ENCODE results near the gene VASH2.

The VASH2 gene

GRCh38 chr1:212917858-212918257, 32.5 kb upstream of the VASH2 start:
- Histone ChIP-seq H3K9ac (ENCODE audit: low read depth, low read length) (peak overlapping the region; percentile 72), H3K9me3 (ENCODE audit: control insufficient read depth, insufficient read depth, low read length) (no peaks in the 10 kb centered on the region), H3K36me3 (ENCODE audit: insufficient read depth, low read length) (no peaks in the 10 kb centered on the region; the same call in 1 of the 2 replicates), H3K4me1 (ENCODE audit: insufficient read depth, low read length) (peaks cover 25% of the 10 kb centered on the region)

DNA sequence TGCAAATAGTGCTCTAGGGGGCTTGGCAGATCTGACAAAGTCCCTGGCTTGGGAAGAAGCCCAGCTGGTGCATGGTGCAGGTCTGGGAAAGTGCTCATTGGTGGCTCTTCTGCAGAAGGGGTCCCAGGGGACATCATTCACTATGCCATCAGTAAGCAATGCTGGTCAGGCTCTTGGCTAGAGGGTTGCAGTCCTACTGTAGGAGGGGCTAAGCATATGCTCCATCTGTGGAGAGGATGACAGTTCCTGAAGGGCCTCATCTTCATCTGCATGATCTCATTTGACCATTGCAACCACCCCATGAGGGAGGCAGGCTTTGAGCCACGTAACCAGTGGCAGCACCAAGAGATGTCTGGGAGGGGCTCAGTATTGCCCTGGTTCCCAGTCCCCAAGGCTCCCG, 31.5 kb upstream of the VASH2 start:
- Histone ChIP-seq H3K36me3 (ENCODE audit: insufficient read depth, low read length) (no peaks in the 10 kb centered on the region; the same call in 1 of the 2 replicates), H3K9ac (ENCODE audit: low read depth, low read length) (no peak overlapping the region; the same call in 1 of the 2 replicates), H3K9me3 (ENCODE audit: control insufficient read depth, insufficient read depth, low read length) (no peaks in the 10 kb centered on the region), H3K4me1 (ENCODE audit: insufficient read depth, low read length) (peaks cover 25% of the 10 kb centered on the region)

DNA sequence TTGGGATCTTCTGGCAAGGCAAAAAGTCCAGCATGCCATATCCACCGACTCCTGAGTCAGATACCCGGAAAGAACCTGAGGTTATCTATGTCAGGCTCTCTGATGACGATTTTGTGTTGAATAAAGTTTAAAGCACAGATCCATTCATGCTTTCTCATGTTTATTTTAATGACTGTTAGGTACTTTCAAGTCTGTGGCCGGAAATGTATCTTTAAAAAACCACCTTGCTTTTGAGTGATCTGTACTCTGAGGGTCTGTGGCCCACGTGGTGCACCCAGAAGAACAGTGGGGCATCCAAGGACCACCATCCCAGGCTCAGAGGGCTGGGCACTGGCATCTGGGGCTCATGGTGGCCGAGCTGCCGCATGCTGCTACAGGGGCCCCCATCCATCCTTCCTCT, 30.1 kb upstream of the VASH2 start:
- H3K9me3 ChIP-seq (ENCODE audit: control insufficient read depth, insufficient read depth, low read length), result no peaks in the 10 kb centered on the region
- no peak overlapping the region for H3K9ac ChIP-seq (ENCODE audit: low read depth, low read length)
- H3K36me3 ChIP-seq (ENCODE audit: insufficient read depth, low read length), result no peaks in the 10 kb centered on the region; the same call in 1 of the 2 replicates
- peaks cover 16% of the 10 kb centered on the region for H3K4me1 ChIP-seq (ENCODE audit: insufficient read depth, low read length)

GRCh38 chr1:212920896-212921295, 29.4 kb upstream of the VASH2 start:
- H3K9ac ChIP-seq (ENCODE audit: low read depth, low read length), result no peak overlapping the region
- no peaks in the 10 kb centered on the region for H3K9me3 ChIP-seq (ENCODE audit: control insufficient read depth, insufficient read depth, low read length)
- peaks cover 12% of the 10 kb centered on the region for H3K4me1 ChIP-seq (ENCODE audit: insufficient read depth, low read length)
- H3K36me3 ChIP-seq (ENCODE audit: insufficient read depth, low read length), result no peaks in the 10 kb centered on the region; the same call in 1 of the 2 replicates

GRCh38 chr1:212922016-212922415, 28.3 kb upstream of the VASH2 start:
- Histone ChIP-seq H3K9me3 (ENCODE audit: control insufficient read depth, insufficient read depth, low read length) (no peaks in the 10 kb centered on the region), H3K9ac (ENCODE audit: low read depth, low read length) (no peak overlapping the region), H3K36me3 (ENCODE audit: insufficient read depth, low read length) (no peaks in the 10 kb centered on the region; the same call in 1 of the 2 replicates), H3K4me1 (ENCODE audit: insufficient read depth, low read length) (peaks cover 12% of the 10 kb centered on the region)

- Histone ChIP-seq H3K9me3 (ENCODE audit: control insufficient read depth, insufficient read depth, low read length) (no peaks in the 10 kb centered on the region), H3K9ac (ENCODE audit: low read depth, low read length) (no peak overlapping the region), H3K36me3 (ENCODE audit: insufficient read depth, low read length) (no peaks in the 10 kb centered on the region), H3K4me1 (ENCODE audit: insufficient read depth, low read length) (peaks cover 14% of the 10 kb centered on the region)
Measured at GRCh38 chr1:212926372-212926771, 24.0 kb upstream of the VASH2 start.

DNA sequence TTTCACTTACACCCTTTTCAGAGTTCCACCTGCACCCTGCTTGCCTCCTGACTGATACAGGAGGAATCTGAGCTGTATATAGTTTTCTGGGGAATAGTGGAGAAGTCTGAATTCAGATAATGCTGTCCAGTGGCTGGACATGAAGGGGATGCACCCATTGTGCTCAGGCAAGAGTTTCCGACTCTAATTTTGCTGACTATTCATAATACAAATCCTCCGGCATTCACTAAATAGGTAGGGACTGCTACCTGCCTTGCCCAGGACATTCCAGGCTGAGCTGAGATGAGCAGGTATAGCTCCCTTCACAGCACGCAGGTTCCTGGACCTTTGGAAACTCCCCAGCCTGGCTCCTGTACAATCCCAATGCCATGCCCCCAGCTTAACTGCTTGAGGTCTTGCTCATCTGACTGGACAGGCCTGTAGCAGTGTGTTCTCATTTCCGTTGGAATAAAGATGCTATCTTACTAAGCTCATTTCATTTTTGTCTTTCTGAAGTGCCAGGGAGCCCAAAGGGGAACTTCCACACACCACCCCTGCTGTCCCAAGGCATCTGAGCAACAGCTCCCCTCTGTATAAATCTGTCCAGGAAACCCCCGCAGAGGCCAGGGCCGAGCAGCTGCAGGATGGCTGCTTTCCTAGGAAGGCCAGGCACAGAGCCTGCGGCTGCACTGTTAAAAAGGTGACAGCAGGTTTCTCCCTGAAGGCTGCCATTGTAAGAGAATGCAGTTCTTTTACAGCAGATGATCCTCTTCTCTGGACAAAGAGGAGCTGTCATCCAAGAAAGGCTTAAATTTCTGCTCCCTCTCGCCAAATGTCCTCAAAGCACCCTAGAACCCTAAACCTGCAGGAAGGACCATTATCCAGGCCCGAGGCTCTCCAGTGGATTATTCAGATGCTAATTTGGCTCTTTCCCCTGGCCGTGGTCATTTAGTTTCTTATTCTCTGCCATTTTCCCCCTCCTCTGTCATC, 21.7 kb upstream of the VASH2 start:
- H3K4me1 ChIP-seq (ENCODE audit: insufficient read depth, low read length), result peaks cover 19% of the 10 kb centered on the region
- no peak overlapping the region for H3K9ac ChIP-seq (ENCODE audit: low read depth, low read length)
- no peaks in the 10 kb centered on the region for H3K9me3 ChIP-seq (ENCODE audit: control insufficient read depth, insufficient read depth, low read length)
- no peaks in the 10 kb centered on the region for H3K36me3 ChIP-seq (ENCODE audit: insufficient read depth, low read length)

- Histone ChIP-seq H3K9me3 (ENCODE audit: control insufficient read depth, insufficient read depth, low read length) (no peaks in the 10 kb centered on the region), H3K36me3 (ENCODE audit: insufficient read depth, low read length) (no peaks in the 10 kb centered on the region), H3K4me1 (ENCODE audit: insufficient read depth, low read length) (peaks cover 22% of the 10 kb centered on the region), H3K9ac (ENCODE audit: low read depth, low read length) (no peak overlapping the region)
Measured at GRCh38 chr1:212930986-212931678, 19.2 kb upstream of the VASH2 start.

- H3K36me3 ChIP-seq (ENCODE audit: insufficient read depth, low read length), result no peaks in the 10 kb centered on the region
- no peak overlapping the region for H3K9ac ChIP-seq (ENCODE audit: low read depth, low read length)
- no peaks in the 10 kb centered on the region for H3K9me3 ChIP-seq (ENCODE audit: control insufficient read depth, insufficient read depth, low read length)
- peaks cover 9% of the 10 kb centered on the region for H3K4me1 ChIP-seq (ENCODE audit: insufficient read depth, low read length)
Measured at GRCh38 chr1:212933815-212934471, 16.4 kb upstream of the VASH2 start.

DNA sequence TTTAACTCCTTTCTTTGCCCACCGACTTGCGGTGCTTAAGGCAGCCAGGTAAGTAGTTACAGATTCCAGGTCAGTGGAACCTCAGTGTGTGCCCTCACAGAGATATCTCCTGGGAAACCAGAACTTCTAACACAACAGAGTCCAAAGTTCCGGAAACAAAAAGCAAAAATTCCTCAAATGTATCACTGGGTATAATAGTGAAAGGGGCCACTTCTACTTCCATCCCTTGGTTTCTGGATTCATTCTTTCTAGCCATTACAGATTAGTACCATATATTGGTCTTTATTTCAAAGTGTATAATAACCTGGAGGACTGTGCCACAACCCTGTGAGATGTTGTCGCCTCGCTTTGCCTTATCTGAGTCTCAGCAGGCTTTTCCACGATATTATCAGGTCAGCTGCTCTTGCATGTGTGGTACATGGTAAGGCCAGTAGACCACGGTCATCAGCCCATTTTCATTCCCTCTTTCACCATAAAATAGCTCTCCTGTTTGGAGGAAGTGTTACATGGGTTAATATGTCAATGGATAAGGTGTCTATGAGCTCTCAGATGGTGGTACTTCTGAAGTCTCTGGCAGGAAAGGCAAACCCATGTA, 14.9 kb upstream of the VASH2 start:
- Histone ChIP-seq H3K36me3 (ENCODE audit: insufficient read depth, low read length) (no peaks in the 10 kb centered on the region), H3K9me3 (ENCODE audit: control insufficient read depth, insufficient read depth, low read length) (no peaks in the 10 kb centered on the region; the same call in 1 of the 2 replicates), H3K4me1 (ENCODE audit: insufficient read depth, low read length) (peaks cover 9% of the 10 kb centered on the region; the same call in 1 of the 2 replicates), H3K9ac (ENCODE audit: low read depth, low read length) (no peak overlapping the region)

DNA sequence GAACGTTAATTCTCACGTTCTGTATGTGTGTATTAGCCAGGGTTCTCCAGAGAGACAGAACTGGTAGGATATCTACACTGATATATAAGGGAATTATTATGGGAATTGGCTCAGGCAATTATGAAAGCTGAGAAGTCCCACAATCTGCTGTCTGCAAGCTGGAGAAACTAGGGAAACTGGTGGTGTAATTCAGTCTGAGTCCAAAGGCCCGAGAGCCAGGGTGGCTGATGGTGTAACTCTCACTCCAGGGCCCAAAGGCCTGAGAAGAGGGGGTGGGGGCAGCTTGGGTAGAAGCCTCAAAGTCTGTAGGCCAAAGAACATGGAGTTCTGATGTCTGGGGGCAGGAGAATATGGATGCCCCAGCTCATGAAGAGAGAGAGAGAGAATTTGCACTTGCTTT, 13.3 kb upstream of the VASH2 start:
- Histone ChIP-seq H3K9ac (ENCODE audit: low read depth, low read length) (no peak overlapping the region), H3K9me3 (ENCODE audit: control insufficient read depth, insufficient read depth, low read length) (no peaks in the 10 kb centered on the region; the same call in 1 of the 2 replicates), H3K36me3 (ENCODE audit: insufficient read depth, low read length) (no peaks in the 10 kb centered on the region), H3K4me1 (ENCODE audit: insufficient read depth, low read length) (peaks cover 9% of the 10 kb centered on the region; the same call in 1 of the 2 replicates)

DNA sequence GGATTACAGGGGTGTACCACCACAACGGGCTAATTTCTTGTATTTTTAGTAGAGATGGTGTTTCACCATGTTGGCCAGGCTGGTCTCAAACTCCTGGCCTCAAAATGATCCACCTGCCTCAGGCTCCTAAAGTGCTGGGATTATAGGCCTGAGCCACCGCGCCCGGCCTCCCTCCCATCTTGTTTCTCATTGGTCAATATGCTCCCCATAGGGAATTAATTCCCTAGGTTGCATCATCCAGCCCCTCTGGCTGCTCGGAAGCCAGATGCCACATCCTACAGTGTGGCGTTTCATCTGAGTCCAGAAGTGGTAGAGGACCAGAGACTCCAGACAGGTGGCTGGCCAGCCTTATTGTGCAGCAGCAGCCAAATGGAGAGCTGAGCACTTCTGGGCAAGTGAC, 11.5 kb upstream of the VASH2 start:
- Histone ChIP-seq H3K9me3 (ENCODE audit: control insufficient read depth, insufficient read depth, low read length) (no peaks in the 10 kb centered on the region; the same call in 1 of the 2 replicates), H3K4me1 (ENCODE audit: insufficient read depth, low read length) (peaks cover 1% of the 10 kb centered on the region; the same call in 1 of the 2 replicates), H3K9ac (ENCODE audit: low read depth, low read length) (no peak overlapping the region), H3K36me3 (ENCODE audit: insufficient read depth, low read length) (no peaks in the 10 kb centered on the region)

DNA sequence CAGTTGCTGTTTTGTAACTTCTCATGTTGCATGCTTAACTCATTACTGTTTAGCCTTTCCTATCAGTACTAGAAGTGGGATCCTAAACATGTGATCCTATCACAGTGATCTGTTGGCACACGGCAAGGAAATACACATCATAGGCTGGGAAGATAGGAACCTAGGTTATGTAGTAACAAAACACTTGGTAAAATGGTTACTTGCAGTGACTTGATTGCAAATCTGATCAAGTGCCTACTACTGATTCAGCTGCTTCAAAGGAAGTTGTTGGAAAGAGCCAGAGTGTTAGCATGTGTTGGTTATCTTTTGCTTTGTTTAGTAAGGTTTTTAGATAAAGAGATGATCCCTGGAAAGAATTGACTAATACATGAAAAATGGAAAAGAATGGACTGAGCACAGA, 8.9 kb upstream of the VASH2 start:
- Histone ChIP-seq H3K9me3 (ENCODE audit: control insufficient read depth, insufficient read depth, low read length) (no peaks in the 10 kb centered on the region; the same call in 1 of the 2 replicates), H3K36me3 (ENCODE audit: insufficient read depth, low read length) (no peaks in the 10 kb centered on the region), H3K9ac (ENCODE audit: low read depth, low read length) (no peak overlapping the region), H3K4me1 (ENCODE audit: insufficient read depth, low read length) (0 out of 2 replicates have a peak, but pooled peaks cover 5% of the 10 kb centered on the region)

Measured in ES-I3 (cell line).